ENCODE results near the gene RAPGEF1.

The RAPGEF1 gene

GRCh38 chr9:131700076-131700475 is 39.8 kb downstream of the RAPGEF1 start:
- Histone ChIP-seq H3K9ac (ENCODE audit: insufficient read length, low read depth) (no peak overlapping the region), H3K27me3 (ENCODE audit: insufficient read depth, insufficient read length) (no peaks in the 10 kb centered on the region), H3K4me1 (ENCODE audit: insufficient read depth, insufficient read length) (peaks cover 9% of the 10 kb centered on the region), H3K36me3 (ENCODE audit: insufficient read depth, insufficient read length, low read length) (no peaks in the 10 kb centered on the region), H3K4me3 (ENCODE audit: insufficient read length, low read depth) (no peak overlapping the region), H3K9me3 (ENCODE audit: insufficient read depth, low read length) (no peaks in the 10 kb centered on the region)
- TF ChIP-seq YY1 (IDR thresholded peaks at IDR 0.05; ENCODE audit: insufficient read depth, insufficient read length), result no peak
- TF ChIP-seq ZNF274 (IDR thresholded peaks at IDR 0.05; ENCODE audit: low read depth, low read length), result no peak
- no peak for DNase-seq (ENCODE audit: low read depth, low spot score)

GRCh38 chr9:131698618-131698985 is 41.3 kb downstream of the RAPGEF1 start:
- H3K4me1 ChIP-seq (ENCODE audit: insufficient read depth, insufficient read length), result peaks cover 14% of the 10 kb centered on the region

DNA sequence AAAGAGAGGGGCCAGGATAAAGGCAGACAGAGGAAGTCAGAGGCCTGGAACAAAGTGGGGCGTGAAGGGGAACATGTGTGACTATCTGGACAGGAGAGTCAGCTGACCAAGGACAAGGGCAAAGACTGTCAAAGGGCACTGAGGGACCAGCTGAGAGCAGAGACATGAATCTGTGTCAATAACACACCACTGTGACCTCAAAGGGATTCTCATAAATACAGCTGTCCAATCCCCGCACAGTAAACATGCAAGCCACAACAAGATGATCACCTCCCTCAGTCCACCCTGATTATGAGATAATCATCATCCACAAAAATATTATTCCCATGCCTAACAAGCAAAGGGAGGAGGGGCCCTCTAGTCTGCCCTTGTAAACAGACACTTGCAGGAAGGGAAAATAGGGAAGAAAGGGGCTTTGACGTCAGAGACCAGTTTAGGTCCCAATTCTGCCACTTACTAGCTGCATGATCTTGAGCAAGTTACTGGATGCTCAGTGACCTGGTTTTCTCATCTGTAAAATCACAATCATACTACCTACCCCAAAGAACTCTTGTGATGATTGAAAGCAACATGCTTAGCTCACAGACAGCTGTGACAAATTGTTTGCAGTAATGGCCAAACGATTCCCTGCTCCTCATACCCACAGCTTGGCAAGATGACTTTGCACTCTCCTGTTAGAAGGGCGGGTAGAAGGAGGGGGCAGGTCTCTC is 41.8 kb downstream of the RAPGEF1 start:
- DNase-seq (ENCODE audit: low read depth, low spot score), result no peak
- H3K4me1 ChIP-seq (ENCODE audit: insufficient read depth, insufficient read length), result peaks cover 14% of the 10 kb centered on the region
- no peak for TF ChIP-seq ZNF274 (IDR thresholded peaks at IDR 0.05; ENCODE audit: low read depth, low read length)
- TF ChIP-seq YY1 (IDR thresholded peaks at IDR 0.05; ENCODE audit: insufficient read depth, insufficient read length), result no peak
- TF ChIP-seq SUZ12 (IDR thresholded peaks at IDR 0.05; ENCODE audit: extremely low read depth, insufficient read depth, insufficient read length), result no peak

More at GRCh38 chr9:131698618-131698985, 41.3 kb downstream of the RAPGEF1 start:
- Histone ChIP-seq H3K9ac (ENCODE audit: insufficient read length, low read depth) (no peak overlapping the region), H3K27me3 (ENCODE audit: insufficient read depth, insufficient read length) (no peaks in the 10 kb centered on the region), H3K4me3 (ENCODE audit: insufficient read length, low read depth) (no peak overlapping the region), H3K36me3 (ENCODE audit: insufficient read depth, insufficient read length, low read length) (no peaks in the 10 kb centered on the region), H3K9me3 (ENCODE audit: insufficient read depth, low read length) (no peaks in the 10 kb centered on the region)
- no peak for DNase-seq (ENCODE audit: low read depth, low spot score)
- TF ChIP-seq YY1 (IDR thresholded peaks at IDR 0.05; ENCODE audit: insufficient read depth, insufficient read length), result no peak
- no peak for TF ChIP-seq SUZ12 (IDR thresholded peaks at IDR 0.05; ENCODE audit: extremely low read depth, insufficient read depth, insufficient read length)
- TF ChIP-seq ZNF274 (IDR thresholded peaks at IDR 0.05; ENCODE audit: low read depth, low read length), result no peak

DNA sequence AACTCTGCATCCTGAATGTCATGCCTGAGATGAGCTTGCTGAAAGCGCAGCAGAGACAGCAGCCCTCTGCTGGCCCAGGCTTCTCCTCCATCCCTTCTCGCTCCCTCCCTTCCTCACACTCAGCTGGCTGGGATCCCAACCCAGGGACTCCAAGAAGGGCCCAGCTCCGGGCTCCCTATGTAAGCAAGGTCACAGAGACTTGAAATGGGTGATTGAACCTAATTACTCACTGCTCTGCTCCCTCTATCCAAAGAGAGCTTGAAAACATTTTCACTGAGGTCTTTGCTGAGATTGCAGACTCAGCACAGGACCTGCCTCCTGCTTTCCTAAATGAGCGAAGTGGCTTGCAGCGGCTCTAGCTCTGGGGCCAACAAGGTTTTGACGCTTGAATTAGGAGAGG is 42.8 kb downstream of the RAPGEF1 start:
- Histone ChIP-seq H3K36me3 (ENCODE audit: insufficient read depth, insufficient read length, low read length) (no peaks in the 10 kb centered on the region), H3K4me3 (ENCODE audit: insufficient read length, low read depth) (no peak overlapping the region), H3K27me3 (ENCODE audit: insufficient read depth, insufficient read length) (no peaks in the 10 kb centered on the region), H3K9me3 (ENCODE audit: insufficient read depth, low read length) (no peaks in the 10 kb centered on the region), H3K4me1 (ENCODE audit: insufficient read depth, insufficient read length) (peaks cover 14% of the 10 kb centered on the region), H3K9ac (ENCODE audit: insufficient read length, low read depth) (no peak overlapping the region)
- TF ChIP-seq SUZ12 (IDR thresholded peaks at IDR 0.05; ENCODE audit: extremely low read depth, insufficient read depth, insufficient read length) (no peak), ZNF274 (IDR thresholded peaks at IDR 0.05; ENCODE audit: low read depth, low read length) (no peak), YY1 (IDR thresholded peaks at IDR 0.05; ENCODE audit: insufficient read depth, insufficient read length) (no peak)
- no peak for DNase-seq (ENCODE audit: low read depth, low spot score)

More for the DNA sequence above, 41.8 kb downstream of the RAPGEF1 start:
- no peak overlapping the region for H3K9ac ChIP-seq (ENCODE audit: insufficient read length, low read depth)
- H3K4me3 ChIP-seq (ENCODE audit: insufficient read length, low read depth), result no peak overlapping the region
- no peaks in the 10 kb centered on the region for H3K27me3 ChIP-seq (ENCODE audit: insufficient read depth, insufficient read length)
- H3K36me3 ChIP-seq (ENCODE audit: insufficient read depth, insufficient read length, low read length), result no peaks in the 10 kb centered on the region
- no peaks in the 10 kb centered on the region for H3K9me3 ChIP-seq (ENCODE audit: insufficient read depth, low read length)

- TF ChIP-seq ZNF274 (IDR thresholded peaks at IDR 0.05; ENCODE audit: low read depth, low read length) (no peak), SUZ12 (IDR thresholded peaks at IDR 0.05; ENCODE audit: extremely low read depth, insufficient read depth, insufficient read length) (no peak), YY1 (IDR thresholded peaks at IDR 0.05; ENCODE audit: insufficient read depth, insufficient read length) (no peak)
- no peaks in the 10 kb centered on the region for H3K27me3 ChIP-seq (ENCODE audit: insufficient read depth, insufficient read length)
Observed at GRCh38 chr9:131695836-131696460, 43.9 kb downstream of the RAPGEF1 start.

DNA sequence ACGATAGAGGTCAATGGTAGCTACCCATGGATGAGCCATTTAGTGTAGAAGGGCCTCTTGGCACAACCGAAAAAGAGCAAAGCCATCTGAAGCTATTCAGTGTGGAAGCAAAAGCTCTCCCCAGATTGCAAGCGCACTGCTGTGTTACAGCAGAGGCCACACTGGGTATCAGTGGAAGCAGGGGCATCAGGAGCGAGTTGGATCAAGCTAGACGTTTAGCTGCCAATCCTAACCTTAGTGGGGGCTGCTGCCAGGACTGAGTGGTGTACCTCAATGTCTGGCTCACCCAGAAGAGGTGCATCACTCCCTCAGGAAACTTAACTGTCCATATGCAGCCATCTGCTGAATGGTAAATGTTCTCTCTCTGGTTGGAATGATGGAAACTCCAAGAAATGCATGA is 44.5 kb downstream of the RAPGEF1 start:
- DNase-seq (ENCODE audit: low read depth, low spot score), result no peak
- H3K27me3 ChIP-seq (ENCODE audit: insufficient read depth, insufficient read length), result no peaks in the 10 kb centered on the region
- H3K9me3 ChIP-seq (ENCODE audit: insufficient read depth, low read length), result no peaks in the 10 kb centered on the region
- no peak overlapping the region for H3K4me3 ChIP-seq (ENCODE audit: insufficient read length, low read depth)
- no peak overlapping the region for H3K9ac ChIP-seq (ENCODE audit: insufficient read length, low read depth)
- TF ChIP-seq YY1 (IDR thresholded peaks at IDR 0.05; ENCODE audit: insufficient read depth, insufficient read length) (no peak), SUZ12 (IDR thresholded peaks at IDR 0.05; ENCODE audit: extremely low read depth, insufficient read depth, insufficient read length) (no peak), ZNF274 (IDR thresholded peaks at IDR 0.05; ENCODE audit: low read depth, low read length) (no peak)
- H3K36me3 ChIP-seq (ENCODE audit: insufficient read depth, insufficient read length, low read length), result no peaks in the 10 kb centered on the region
- peaks cover 14% of the 10 kb centered on the region for H3K4me1 ChIP-seq (ENCODE audit: insufficient read depth, insufficient read length)

More at GRCh38 chr9:131695836-131696460, 43.9 kb downstream of the RAPGEF1 start:
- Histone ChIP-seq H3K36me3 (ENCODE audit: insufficient read depth, insufficient read length, low read length) (no peaks in the 10 kb centered on the region), H3K4me3 (ENCODE audit: insufficient read length, low read depth) (no peak overlapping the region), H3K9me3 (ENCODE audit: insufficient read depth, low read length) (no peaks in the 10 kb centered on the region), H3K9ac (ENCODE audit: insufficient read length, low read depth) (no peak overlapping the region), H3K4me1 (ENCODE audit: insufficient read depth, insufficient read length) (peaks cover 14% of the 10 kb centered on the region)
- DNase-seq (ENCODE audit: low read depth, low spot score), result no peak

Data from NT2/D1 (cell line).